OCI-LY1 (cell line): Measurements from ENCODE around the gene IL15RA.

ENCODE experiments used
- H2AFZ ChIP-seq: fragments of 200-600 bp; sonication (generic), shearing (Covaris generic); 2 replicates; pipeline ENCODE4 v1.6.0; 2014; ENCODE audit warnings: antibody characterized with exemption, mild to moderate bottlenecking, low read length
- H3F3A ChIP-seq: fragments of 200-600 bp; sonication (generic), shearing (Covaris generic); 2 replicates; pipeline ENCODE4 v1.6.0; 2014; ENCODE audit warnings: mild to moderate bottlenecking, antibody characterized with exemption, low read length, moderate library complexity; ENCODE audit not compliant: insufficient read depth
- H3K27ac ChIP-seq: fragments of 200-600 bp; sonication (generic); 2 replicates; pipeline ENCODE4 v1.5.1; 2014; ENCODE audit warnings: low read length, mixed run types, mild to moderate bottlenecking, low read depth; ENCODE audit not compliant: poor library complexity, severe bottlenecking
- H3K27me3 ChIP-seq: fragments of 200-600 bp; sonication (generic); 2 replicates; pipeline ENCODE4 v1.6.0; 2014; ENCODE audit warnings: antibody characterized with exemption, mild to moderate bottlenecking, low read length, moderate library complexity; ENCODE audit not compliant: insufficient read depth
- H3K36me3 ChIP-seq: fragments of 200-600 bp; sonication (generic); 2 replicates; pipeline ENCODE4 v1.6.1; 2014; ENCODE audit warnings: mild to moderate bottlenecking, antibody characterized with exemption, low read length, moderate library complexity, mixed read lengths; ENCODE audit not compliant: insufficient read depth
- H3K4me1 ChIP-seq: fragments of 200-600 bp; sonication (generic); 2 replicates; pipeline ENCODE4 v1.5.1; 2014; ENCODE audit warnings: mild to moderate bottlenecking, low read length, moderate library complexity; ENCODE audit not compliant: insufficient read depth, severe bottlenecking
- H3K4me2 ChIP-seq: fragments of 200-600 bp; sonication (generic), shearing (Covaris generic); 2 replicates; pipeline ENCODE4 v1.6.1; 2014; ENCODE audit warnings: low read length
- H3K4me3 ChIP-seq: fragments of 200-600 bp; sonication (generic); 2 replicates; pipeline ENCODE4 v1.5.1; 2014; ENCODE audit warnings: low read length, low read depth, mild to moderate bottlenecking, mixed read lengths; ENCODE audit not compliant: poor library complexity, severe bottlenecking
- H3K79me2 ChIP-seq: fragments of 200-600 bp; shearing (Covaris generic); 2 replicates; pipeline ENCODE4 v1.6.1; 2016; ENCODE audit warnings: mixed run types, low read length, mixed read lengths; ENCODE audit not compliant: insufficient read depth
- H3K9ac ChIP-seq: fragments of 200-600 bp; sonication (generic), shearing (Covaris generic); 2 replicates; pipeline ENCODE4 v1.6.1; 2014; ENCODE audit warnings: mild to moderate bottlenecking, low read length, mixed read lengths
- H3K9me2 ChIP-seq: fragments of 200-600 bp; sonication (generic), shearing (Covaris generic); 2 replicates; pipeline ENCODE4 v1.6.1; 2014; ENCODE audit warnings: low read depth, mild to moderate bottlenecking, low read length, mixed read lengths
- H3K9me3 ChIP-seq: fragments of 200-600 bp; shearing (Covaris generic); 2 replicates; pipeline ENCODE4 v1.6.1; 2014; ENCODE audit warnings: low read length, mixed read lengths
- H4K20me1 ChIP-seq: fragments of 200-600 bp; sonication (generic), shearing (Covaris generic); 2 replicates; pipeline ENCODE4 v1.6.0; 2016; ENCODE audit warnings: mild to moderate bottlenecking, low read length; ENCODE audit not compliant: insufficient read depth
- EZH2 ChIP-seq: fragments of 200-600 bp; sonication (generic), shearing (Covaris generic); IDR thresholded peaks from 2 replicates; pipeline ENCODE4 v1.8.0; 2017; ENCODE audit warnings: borderline replicate concordance, mixed run types, mild to moderate bottlenecking, antibody characterized with exemption, low read length, moderate library complexity, mixed read lengths
- TF ChIP-seq, protein P1 (sequence below): fragments of 200-600 bp; sonication (generic), shearing (Covaris generic); IDR thresholded peaks from 2 replicates; pipeline ENCODE4 v1.5.1; 2017; ENCODE audit warnings: mild to moderate bottlenecking, antibody characterized with exemption, low read length, moderate library complexity, mixed read lengths

Gene IL15RA

DNA sequence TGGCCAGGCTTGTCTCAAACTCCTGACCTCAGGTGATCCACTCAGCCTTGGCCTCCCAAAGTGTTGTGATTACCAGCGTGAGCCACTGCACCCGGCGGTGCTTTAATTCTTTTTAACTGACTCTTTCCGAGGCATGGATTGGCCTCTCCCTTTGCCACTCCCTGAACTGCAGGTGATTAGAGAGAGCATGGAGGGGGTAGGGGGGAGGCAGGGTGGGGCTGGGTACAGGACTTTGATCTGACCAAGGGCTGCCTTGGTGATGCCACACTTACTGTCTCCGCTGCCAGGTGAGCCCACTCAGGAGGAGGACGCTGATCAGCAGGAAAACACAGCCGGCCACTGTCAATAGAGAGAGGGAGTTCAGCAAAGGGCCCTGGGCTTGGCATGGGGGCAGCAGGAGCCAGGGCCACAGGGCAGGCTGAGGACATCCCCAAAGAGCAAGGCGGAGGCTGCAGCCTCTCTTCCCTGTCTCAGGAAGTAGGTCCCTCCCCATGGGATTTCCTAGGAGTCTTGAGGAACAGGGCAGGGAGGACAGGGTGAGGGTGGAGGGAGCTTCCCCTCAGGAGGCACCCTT lies 40.5 kb upstream of the IL15RA start:
- Histone ChIP-seq H3K4me3 (no peak overlapping the region), H3F3A (no peaks in the 10 kb centered on the region), H3K9me2 (no peaks in the 10 kb centered on the region), H3K9ac (no peak overlapping the region), H4K20me1 (no peaks in the 10 kb centered on the region), H3K27me3 (no peaks in the 10 kb centered on the region), H3K27ac (no peak overlapping the region), H3K36me3 (peaks cover 56% of the 10 kb centered on the region), H3K9me3 (no peaks in the 10 kb centered on the region), H3K4me1 (peaks cover 21% of the 10 kb centered on the region), H3K79me2 (no peaks in the 10 kb centered on the region), H2AFZ (no peak overlapping the region), H3K4me2 (no peak overlapping the region)
- TF ChIP-seq, protein P1, sequence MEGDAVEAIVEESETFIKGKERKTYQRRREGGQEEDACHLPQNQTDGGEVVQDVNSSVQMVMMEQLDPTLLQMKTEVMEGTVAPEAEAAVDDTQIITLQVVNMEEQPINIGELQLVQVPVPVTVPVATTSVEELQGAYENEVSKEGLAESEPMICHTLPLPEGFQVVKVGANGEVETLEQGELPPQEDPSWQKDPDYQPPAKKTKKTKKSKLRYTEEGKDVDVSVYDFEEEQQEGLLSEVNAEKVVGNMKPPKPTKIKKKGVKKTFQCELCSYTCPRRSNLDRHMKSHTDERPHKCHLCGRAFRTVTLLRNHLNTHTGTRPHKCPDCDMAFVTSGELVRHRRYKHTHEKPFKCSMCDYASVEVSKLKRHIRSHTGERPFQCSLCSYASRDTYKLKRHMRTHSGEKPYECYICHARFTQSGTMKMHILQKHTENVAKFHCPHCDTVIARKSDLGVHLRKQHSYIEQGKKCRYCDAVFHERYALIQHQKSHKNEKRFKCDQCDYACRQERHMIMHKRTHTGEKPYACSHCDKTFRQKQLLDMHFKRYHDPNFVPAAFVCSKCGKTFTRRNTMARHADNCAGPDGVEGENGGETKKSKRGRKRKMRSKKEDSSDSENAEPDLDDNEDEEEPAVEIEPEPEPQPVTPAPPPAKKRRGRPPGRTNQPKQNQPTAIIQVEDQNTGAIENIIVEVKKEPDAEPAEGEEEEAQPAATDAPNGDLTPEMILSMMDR: no peak
- TF ChIP-seq EZH2: no peak

DNA sequence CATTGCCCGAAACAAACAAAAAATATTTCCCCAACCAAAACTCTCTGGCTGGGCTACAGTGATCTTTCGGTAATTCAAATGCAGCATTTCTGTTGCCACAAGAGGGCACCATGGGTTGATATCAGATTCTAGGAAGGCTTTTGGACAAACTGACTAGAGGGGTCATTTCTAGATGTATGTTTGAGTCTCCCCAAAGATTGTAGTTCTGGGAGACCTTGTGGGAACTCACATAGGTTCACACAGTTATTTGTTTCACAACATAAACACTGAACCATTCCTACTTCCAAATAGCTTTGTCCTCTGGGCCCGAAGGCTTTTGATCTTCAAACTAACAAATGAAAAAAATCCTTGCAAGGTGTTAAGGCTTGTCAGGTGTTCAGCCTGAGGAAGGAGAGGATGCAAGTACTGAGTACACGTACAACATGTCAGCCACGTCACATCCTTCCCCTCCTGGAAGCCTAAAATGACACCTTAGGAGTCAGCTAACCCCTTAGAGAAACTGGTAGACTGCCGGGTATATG lies 37.0 kb upstream of the IL15RA start:
- TF ChIP-seq, protein P1: peak; percentile 83
- no peak for TF ChIP-seq EZH2
- no peaks in the 10 kb centered on the region for H3K79me2 ChIP-seq
- H3K9me3 ChIP-seq: no peaks in the 10 kb centered on the region
- H4K20me1 ChIP-seq: no peaks in the 10 kb centered on the region
- peak overlapping the region; percentile 3; the same call in 1 of the 2 replicates for H3K9ac ChIP-seq
- peak overlapping the region; percentile 12; the same call in 1 of the 2 replicates for H3K4me2 ChIP-seq
- H3K27me3 ChIP-seq: no peaks in the 10 kb centered on the region
- peak overlapping the region; percentile 53 for H3K27ac ChIP-seq
- no peaks in the 10 kb centered on the region for H3K9me2 ChIP-seq
- no peaks in the 10 kb centered on the region for H3F3A ChIP-seq
- H2AFZ ChIP-seq: no peak overlapping the region
- H3K4me3 ChIP-seq: no peak overlapping the region
- peaks cover 29% of the 10 kb centered on the region for H3K36me3 ChIP-seq
- peaks cover 15% of the 10 kb centered on the region for H3K4me1 ChIP-seq

DNA sequence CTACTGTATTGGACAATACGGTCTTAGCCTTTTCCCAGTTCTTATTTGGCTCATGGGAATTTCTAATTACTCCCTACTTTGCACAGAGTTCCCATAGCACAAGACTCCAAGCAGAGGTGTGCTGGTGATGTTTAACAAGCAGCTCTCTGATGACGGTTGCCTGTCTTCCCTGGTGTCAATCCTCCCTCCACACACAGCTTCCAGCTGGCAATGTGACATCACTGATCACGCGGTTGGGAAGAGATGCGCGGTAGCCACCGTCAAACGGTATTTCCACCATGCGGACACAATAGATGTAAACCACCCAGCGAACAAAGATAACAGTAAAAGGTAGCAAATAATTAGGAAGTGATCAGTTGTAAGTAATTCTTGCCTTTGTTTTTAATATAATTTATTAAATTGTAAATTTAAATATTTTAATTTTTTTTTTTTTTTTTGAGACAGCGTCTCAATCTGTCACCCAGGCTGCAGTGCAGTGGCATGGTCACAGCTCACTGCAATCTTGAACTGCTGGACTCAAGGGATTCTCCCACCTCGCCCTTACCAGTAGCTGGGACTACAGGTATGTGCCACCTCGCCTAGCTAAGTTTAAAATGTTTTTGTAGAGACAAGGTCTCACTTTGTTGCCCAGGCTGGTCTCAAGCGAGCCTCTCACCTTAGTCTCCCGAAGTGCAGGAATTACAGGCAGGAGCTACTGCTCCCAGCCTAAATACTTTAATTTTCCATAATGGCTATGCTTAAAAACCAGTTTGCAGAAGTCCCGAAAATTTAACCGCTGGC lies 36.3 kb upstream of the IL15RA start:
- H3K27me3 ChIP-seq: no peaks in the 10 kb centered on the region
- no peaks in the 10 kb centered on the region for H3K79me2 ChIP-seq
- peak overlapping the region; percentile 12; the same call in 1 of the 2 replicates for H3K4me2 ChIP-seq
- peaks cover 22% of the 10 kb centered on the region for H3K36me3 ChIP-seq
- H3K9me3 ChIP-seq: no peaks in the 10 kb centered on the region
- TF ChIP-seq, protein P1: no peak
- TF ChIP-seq EZH2: no peak
- H2AFZ ChIP-seq: no peak overlapping the region
- no peaks in the 10 kb centered on the region for H3F3A ChIP-seq
- peaks cover 15% of the 10 kb centered on the region for H3K4me1 ChIP-seq
- H3K27ac ChIP-seq: no peak overlapping the region
- no peak overlapping the region for H3K4me3 ChIP-seq
- no peak overlapping the region; the same call in 1 of the 2 replicates for H3K9ac ChIP-seq
- H3K9me2 ChIP-seq: no peaks in the 10 kb centered on the region
- H4K20me1 ChIP-seq: no peaks in the 10 kb centered on the region
